ENCODE data around the gene TOP1. TPM values are rescaled to one million over a fixed set of nuclear protein-coding genes. Genes with fewer than 3 reads are reported as not detected.

The TOP1 gene
- total RNA-seq, 1 experiment from 2014 or later, result 26.7 TPM

- DNase-seq (ENCODE audit: low read depth), result no peak
Observed at GRCh38 chr20:41166201-41167117, 137.8 kb downstream of the TOP1 start.

GRCh38 chr20:41167118-41167470 lies 138.5 kb downstream of the TOP1 start:
- DNase-seq (ENCODE audit: low read depth), result no peak

- no peak for DNase-seq (ENCODE audit: low read depth)
Observed at GRCh38 chr20:41167481-41168253, 139.0 kb downstream of the TOP1 start.

- no peak for DNase-seq (ENCODE audit: low read depth)
Observed at GRCh38 chr20:41168281-41169161, 139.9 kb downstream of the TOP1 start.

- DNase-seq (ENCODE audit: low read depth), result no peak
Observed at GRCh38 chr20:41169162-41169690, 140.6 kb downstream of the TOP1 start.

GRCh38 chr20:41169791-41170351 lies 141.2 kb downstream of the TOP1 start:
- DNase-seq (ENCODE audit: low read depth), result peak; percentile 84

GRCh38 chr20:41170386-41171105 lies 141.9 kb downstream of the TOP1 start:
- DNase-seq (ENCODE audit: low read depth), result no peak

GRCh38 chr20:41171736-41172295 lies 143.2 kb downstream of the TOP1 start:
- no peak for DNase-seq (ENCODE audit: low read depth)

- DNase-seq (ENCODE audit: low read depth), result no peak
Observed at GRCh38 chr20:41172296-41173140, 143.9 kb downstream of the TOP1 start.

GRCh38 chr20:41173161-41173721 lies 144.6 kb downstream of the TOP1 start:
- peak; percentile 67 for DNase-seq (ENCODE audit: low read depth)

- no peak for DNase-seq (ENCODE audit: low read depth)
Observed at GRCh38 chr20:41173791-41174341, 145.2 kb downstream of the TOP1 start.

Small RNA genes lying within 50 kb of the gene (small RNA-seq; reads per million reads assigned to genes)
- gene MIR6871 (not detected), gene RNU2-52P (0.93 reads per million, percentile 72 among the genes with 10 or more reads in this experiment)

Other genes starting within 250 kb of the TOP1 start
- 55.5 and 72.1 TPM in 2 replicates for gene PLCG1, start 108.7 kb downstream of the TOP1 start, total RNA-seq (2014; rRNA removed; shearing (Covaris generic))

Data from HT1080 (cell line).